GM12873 (cell line): Measurements from ENCODE around the gene EVI5L.

Source experiments
- CTCF ChIP-seq: IDR thresholded peaks from 2 replicates; pipeline ENCODE4 v1.5.1; 2012; ENCODE audit warnings: low read depth, mild to moderate bottlenecking, moderate library complexity, low read length, control low read depth; ENCODE audit not compliant: insufficient read depth; ENCODE audit errors: missing control alignments

Gene EVI5L

GRCh38 chr19:7863971-7864689 lies 34.1 kb downstream of the EVI5L start:
- TF ChIP-seq CTCF = no peak

GRCh38 chr19:7864690-7865074 lies 34.7 kb downstream of the EVI5L start:
- no peak for TF ChIP-seq CTCF

GRCh38 chr19:7865262-7865911 lies 35.4 kb downstream of the EVI5L start:
- TF ChIP-seq CTCF = no peak

- TF ChIP-seq CTCF = no peak
These were observed 36.5 kb downstream of the EVI5L start for GRCh38 chr19:7866399-7867091.

GRCh38 chr19:7867092-7867844 lies 37.2 kb downstream of the EVI5L start:
- no peak for TF ChIP-seq CTCF

GRCh38 chr19:7868326-7868670 lies 38.3 kb downstream of the EVI5L start:
- TF ChIP-seq CTCF = no peak
